ENCODE data around the gene RAB40C.

GRCh38 chr16:580946-581498 is 8.8 kb upstream of the RAB40C start:
- TF ChIP-seq CTCF (IDR thresholded peaks at IDR 0.05) (no peak), POLR2A (IDR thresholded peaks at IDR 0.05) (no peak)

Data from lower leg skin (tissue), 3 donors.